ENCODE measurements around the gene MICOS13.

Gene MICOS13

GRCh38 chr19:5686647-5687359 is 6.5 kb upstream of the MICOS13 start:
- H3K4me3 ChIP-seq (IDR thresholded peaks at IDR 0.05; ENCODE audit: insufficient read depth, low read depth, low read length): no peak overlapping the region
- peaks cover 12% of the 10 kb centered on the region for H3K4me1 ChIP-seq (ENCODE audit: low read depth, poor library complexity, severe bottlenecking)
- peak overlapping the region; percentile 50; the same call in 1 of the 2 replicates for H3K27ac ChIP-seq
- H3K36me3 ChIP-seq (ENCODE audit: insufficient read depth): no peaks in the 10 kb centered on the region
- H4K20me1 ChIP-seq (ENCODE audit: insufficient read depth): peaks cover under 1% of the 10 kb centered on the region; the same call in 1 of the 2 replicates
- H3K4me2 ChIP-seq: peak overlapping the region; percentile 13; the same call in 1 of the 2 replicates
- peak; percentile 78 for TF ChIP-seq CTCF (conservative IDR thresholded peaks at IDR 0.05; ENCODE audit: low read depth, low read length)
- H3K79me2 ChIP-seq (ENCODE audit: insufficient read depth, low read depth): peaks cover 17% of the 10 kb centered on the region
- H3K27me3 ChIP-seq (ENCODE audit: insufficient read depth, low read depth): no peaks in the 10 kb centered on the region; the same call in 1 of the 2 replicates
- H3K9ac ChIP-seq: peak overlapping the region; percentile 49; the same call in 1 of the 2 replicates
- H2AFZ ChIP-seq (ENCODE audit: low read depth): peak overlapping the region; percentile 77; the same call in 1 of the 2 replicates

GRCh38 chr19:5686326-5686646 is 6.0 kb upstream of the MICOS13 start:
- H3K36me3 ChIP-seq (ENCODE audit: insufficient read depth): no peaks in the 10 kb centered on the region
- peaks cover 12% of the 10 kb centered on the region for H3K79me2 ChIP-seq (ENCODE audit: insufficient read depth, low read depth)
- no peaks in the 10 kb centered on the region for H4K20me1 ChIP-seq (ENCODE audit: insufficient read depth)
- H3K27me3 ChIP-seq (ENCODE audit: insufficient read depth, low read depth): peaks cover 3% of the 10 kb centered on the region; the same call in 1 of the 2 replicates
- no peak for TF ChIP-seq CTCF (conservative IDR thresholded peaks at IDR 0.05; ENCODE audit: low read depth, low read length)
- no peak overlapping the region for H3K27ac ChIP-seq
- peaks cover 12% of the 10 kb centered on the region for H3K4me1 ChIP-seq (ENCODE audit: low read depth, poor library complexity, severe bottlenecking)
- peak overlapping the region; percentile 49; the same call in 1 of the 2 replicates for H3K9ac ChIP-seq
- H3K4me3 ChIP-seq (IDR thresholded peaks at IDR 0.05; ENCODE audit: insufficient read depth, low read depth, low read length): no peak overlapping the region
- peak overlapping the region; percentile 13; the same call in 1 of the 2 replicates for H3K4me2 ChIP-seq
- peak overlapping the region; percentile 77; the same call in 1 of the 2 replicates for H2AFZ ChIP-seq (ENCODE audit: low read depth)

- TF ChIP-seq CTCF (conservative IDR thresholded peaks at IDR 0.05; ENCODE audit: low read depth, low read length): no peak
- Histone ChIP-seq H3K27me3 (ENCODE audit: insufficient read depth, low read depth) (peaks cover 3% of the 10 kb centered on the region; the same call in 1 of the 2 replicates), H3K79me2 (ENCODE audit: insufficient read depth, low read depth) (no peaks in the 10 kb centered on the region), H3K36me3 (ENCODE audit: insufficient read depth) (no peaks in the 10 kb centered on the region), H3K4me2 (no peak overlapping the region), H4K20me1 (ENCODE audit: insufficient read depth) (no peaks in the 10 kb centered on the region), H3K27ac (no peak overlapping the region), H3K9ac (no peak overlapping the region), H2AFZ (ENCODE audit: low read depth) (no peak overlapping the region), H3K4me3 (IDR thresholded peaks at IDR 0.05; ENCODE audit: insufficient read depth, low read depth, low read length) (no peak overlapping the region), H3K4me1 (ENCODE audit: low read depth, poor library complexity, severe bottlenecking) (peaks cover 12% of the 10 kb centered on the region)
These were observed 4.5 kb upstream of the MICOS13 start for GRCh38 chr19:5684694-5685430.

GRCh38 chr19:5683177-5683886 is 3.0 kb upstream of the MICOS13 start:
- Histone ChIP-seq H3K27ac (no peak overlapping the region), H3K27me3 (ENCODE audit: insufficient read depth, low read depth) (peaks cover 3% of the 10 kb centered on the region; the same call in 1 of the 2 replicates), H3K4me3 (IDR thresholded peaks at IDR 0.05; ENCODE audit: insufficient read depth, low read depth, low read length) (no peak overlapping the region), H3K4me2 (no peak overlapping the region), H3K9ac (no peak overlapping the region), H3K79me2 (ENCODE audit: insufficient read depth, low read depth) (no peaks in the 10 kb centered on the region), H4K20me1 (ENCODE audit: insufficient read depth) (no peaks in the 10 kb centered on the region), H3K36me3 (ENCODE audit: insufficient read depth) (no peaks in the 10 kb centered on the region), H2AFZ (ENCODE audit: low read depth) (no peak overlapping the region), H3K4me1 (ENCODE audit: low read depth, poor library complexity, severe bottlenecking) (peaks cover 12% of the 10 kb centered on the region)
- TF ChIP-seq CTCF (conservative IDR thresholded peaks at IDR 0.05; ENCODE audit: low read depth, low read length): no peak

Data from KMS-11 (cell line).